ENCODE measurements around the gene LGR4.
"Not testable (repeated sequence)": the region's sequence is repeated elsewhere in the genome, so short reads cannot be mapped to it uniquely, and the experiment has no call there.

The LGR4 gene

DNA sequence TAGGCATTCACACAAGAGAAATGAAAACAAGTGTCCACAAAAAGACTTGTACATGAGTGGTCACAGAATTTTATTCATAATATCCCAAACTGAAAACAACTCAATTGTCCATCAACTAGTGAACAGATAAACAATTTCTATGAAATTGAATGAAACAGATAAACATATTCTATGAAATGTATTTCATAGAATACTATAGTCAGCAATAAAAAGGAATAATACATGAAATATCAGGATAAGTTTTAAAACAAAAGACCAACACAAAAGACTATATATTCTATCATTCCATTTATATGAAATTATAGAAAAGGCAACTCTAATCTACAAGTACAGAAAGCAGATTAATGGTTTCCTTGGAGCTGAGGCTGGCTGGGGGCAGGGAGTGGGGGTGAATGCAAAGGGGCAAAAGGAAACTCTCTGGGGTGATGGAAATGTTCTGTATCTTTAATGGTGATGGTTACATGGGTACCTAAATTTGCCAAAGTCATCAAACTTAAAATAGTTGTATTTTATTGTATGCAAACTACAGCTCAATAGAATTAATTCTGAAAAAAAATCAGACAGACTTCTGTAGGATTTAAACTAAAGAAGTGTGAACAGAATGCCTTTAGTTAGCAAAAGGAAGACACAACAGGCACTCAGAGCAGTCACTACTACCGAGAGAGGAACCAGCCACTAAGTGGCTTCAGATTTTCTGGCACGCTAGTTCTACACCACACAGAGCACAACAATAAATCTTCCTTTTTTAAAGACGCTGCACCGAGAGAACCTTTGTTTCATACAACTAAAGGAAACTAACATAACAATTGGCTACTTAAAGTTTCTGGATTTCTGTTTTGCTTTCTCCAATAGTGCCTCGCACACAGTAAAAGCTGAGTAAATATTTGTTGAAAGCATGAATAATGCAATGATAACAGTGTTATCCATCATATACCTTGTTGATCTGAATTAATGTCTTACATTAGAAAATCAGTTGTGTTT, 124.9 kb downstream of the LGR4 start:
- H3K27ac ChIP-seq (ENCODE audit: low read depth, low read length): peak overlapping the region; percentile 92

DNA sequence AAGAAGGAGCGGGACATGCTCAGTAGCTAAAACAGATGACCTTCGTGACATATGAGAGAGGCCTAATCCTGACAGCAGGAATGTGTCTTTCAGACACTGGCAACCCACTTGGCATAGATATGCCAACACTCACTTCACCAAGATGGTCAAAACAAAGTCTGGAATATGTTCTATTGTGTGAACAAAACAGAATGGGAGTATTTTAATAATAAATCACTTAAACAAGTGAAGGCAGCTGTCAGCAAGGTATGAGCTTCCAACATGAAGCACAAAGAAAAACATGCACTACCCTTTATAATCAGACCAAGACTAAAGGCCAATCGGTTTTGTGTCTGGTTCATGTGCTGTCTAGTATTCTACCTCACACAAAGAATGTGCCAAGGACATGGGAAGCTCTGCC, 132.6 kb downstream of the LGR4 start:
- H3K4me1 ChIP-seq (ENCODE audit: control insufficient read depth, insufficient read depth, low read length): no peaks in the 10 kb centered on the region
- no peaks in the 10 kb centered on the region for H3K9me3 ChIP-seq (ENCODE audit: control insufficient read depth, insufficient read depth, low read length)
- H3K9ac ChIP-seq (ENCODE audit: low read depth, low read length): no peak overlapping the region
- H3K4me3 ChIP-seq (ENCODE audit: low read depth, low read length): no peak overlapping the region
- no peaks in the 10 kb centered on the region for H3K27me3 ChIP-seq (ENCODE audit: control insufficient read depth, insufficient read depth, low read length)
- H3K36me3 ChIP-seq (ENCODE audit: control insufficient read depth, insufficient read depth, low read length): peaks cover 34% of the 10 kb centered on the region
- no peak overlapping the region for H3K27ac ChIP-seq (ENCODE audit: low read depth, low read length)

More for the DNA sequence above, 124.9 kb downstream of the LGR4 start:
- Histone ChIP-seq H3K4me3 (ENCODE audit: low read depth, low read length) (peak overlapping the region; percentile 32), H3K27me3 (ENCODE audit: control insufficient read depth, insufficient read depth, low read length) (no peaks in the 10 kb centered on the region), H3K36me3 (ENCODE audit: control insufficient read depth, insufficient read depth, low read length) (no peaks in the 10 kb centered on the region; the same call in 1 of the 2 replicates), H3K9ac (ENCODE audit: low read depth, low read length) (no peak overlapping the region), H3K9me3 (ENCODE audit: control insufficient read depth, insufficient read depth, low read length) (no peaks in the 10 kb centered on the region), H3K4me1 (ENCODE audit: control insufficient read depth, insufficient read depth, low read length) (peaks cover 50% of the 10 kb centered on the region)

DNA sequence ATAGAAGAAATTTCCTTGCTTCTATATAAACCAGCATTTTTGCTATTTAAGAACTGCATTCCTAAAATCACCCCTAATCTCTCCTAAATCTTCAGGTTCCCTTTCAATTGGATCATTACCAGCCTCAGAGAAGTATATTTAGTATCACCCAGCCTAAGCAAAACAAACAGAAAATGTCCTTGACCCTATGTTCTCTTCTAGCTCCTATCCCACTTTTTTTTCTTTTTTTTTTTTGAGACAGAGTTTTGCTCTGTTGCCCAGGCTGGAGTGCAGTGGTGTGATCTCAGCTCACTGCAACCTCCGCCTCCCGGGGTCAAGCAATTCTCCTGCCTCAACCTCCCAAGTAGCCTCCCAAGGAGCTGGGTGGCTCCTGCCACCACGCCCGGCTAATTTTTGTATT, 137.8 kb downstream of the LGR4 start:
- H3K36me3 ChIP-seq (ENCODE audit: control insufficient read depth, insufficient read depth, low read length): peaks cover 21% of the 10 kb centered on the region
- not testable (repeated sequence) for H3K27me3 ChIP-seq (ENCODE audit: control insufficient read depth, insufficient read depth, low read length); H3K9me3 ChIP-seq (ENCODE audit: control insufficient read depth, insufficient read depth, low read length); H3K4me3 ChIP-seq (ENCODE audit: low read depth, low read length); H3K27ac ChIP-seq (ENCODE audit: low read depth, low read length); H3K9ac ChIP-seq (ENCODE audit: low read depth, low read length)
- H3K4me1 ChIP-seq (ENCODE audit: control insufficient read depth, insufficient read depth, low read length): peaks cover 20% of the 10 kb centered on the region

DNA sequence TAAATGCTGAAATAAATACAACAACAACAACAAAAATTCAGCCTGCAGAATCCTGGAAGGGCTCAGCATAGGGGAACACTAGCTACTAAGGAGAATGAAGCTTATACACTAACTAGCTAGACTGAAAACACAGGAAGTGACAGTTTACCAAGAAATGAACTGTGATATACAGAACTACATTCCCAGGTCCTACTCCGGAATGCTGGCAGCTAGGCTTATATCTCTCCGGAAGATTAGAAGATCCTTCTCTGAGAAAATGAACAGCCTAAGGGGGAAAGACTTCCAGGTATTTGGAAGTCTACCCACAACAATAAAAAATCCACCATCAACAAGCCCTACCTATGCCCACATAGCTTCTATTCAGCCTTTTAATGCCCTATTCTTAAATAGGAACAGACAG, 140.6 kb downstream of the LGR4 start:
- H3K36me3 ChIP-seq (ENCODE audit: control insufficient read depth, insufficient read depth, low read length): peaks cover 13% of the 10 kb centered on the region; the same call in 1 of the 2 replicates
- no peaks in the 10 kb centered on the region for H3K9me3 ChIP-seq (ENCODE audit: control insufficient read depth, insufficient read depth, low read length)
- H3K9ac ChIP-seq (ENCODE audit: low read depth, low read length): no peak overlapping the region
- H3K4me3 ChIP-seq (ENCODE audit: low read depth, low read length): no peak overlapping the region
- no peak overlapping the region for H3K27ac ChIP-seq (ENCODE audit: low read depth, low read length)
- H3K27me3 ChIP-seq (ENCODE audit: control insufficient read depth, insufficient read depth, low read length): no peaks in the 10 kb centered on the region
- peaks cover 33% of the 10 kb centered on the region for H3K4me1 ChIP-seq (ENCODE audit: control insufficient read depth, insufficient read depth, low read length)

DNA sequence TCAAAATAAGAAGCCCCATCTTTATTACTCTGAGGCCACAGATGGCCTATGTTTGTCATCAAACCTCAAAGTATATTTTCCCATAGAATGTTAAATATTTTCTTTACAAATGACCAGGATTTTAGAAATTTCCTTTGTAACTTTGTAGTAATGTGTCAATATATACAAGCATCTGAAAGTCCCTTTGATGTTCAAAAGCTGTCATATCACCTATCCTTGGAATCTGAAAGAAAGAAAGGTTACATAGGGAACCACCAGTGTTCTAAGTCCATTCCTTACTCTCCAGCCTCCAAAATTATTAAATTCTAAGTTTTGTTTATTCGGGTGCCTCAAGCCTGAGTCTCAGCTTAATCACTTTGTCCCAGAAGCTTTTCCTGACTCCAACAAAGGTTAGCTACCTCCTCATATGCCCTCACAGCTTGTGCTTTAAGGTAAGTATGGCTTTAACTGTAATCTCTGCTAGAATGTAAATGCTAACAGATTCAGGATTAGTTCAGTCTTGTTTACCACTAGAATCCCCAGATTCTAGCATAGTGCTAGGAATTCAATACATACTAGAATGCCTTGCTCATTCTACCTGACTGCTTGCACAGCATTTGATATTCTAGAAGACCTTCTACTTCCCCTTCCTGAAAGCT, 141.8 kb downstream of the LGR4 start:
- peaks cover 33% of the 10 kb centered on the region for H3K4me1 ChIP-seq (ENCODE audit: control insufficient read depth, insufficient read depth, low read length)
- peaks cover 2% of the 10 kb centered on the region; the same call in 1 of the 2 replicates for H3K36me3 ChIP-seq (ENCODE audit: control insufficient read depth, insufficient read depth, low read length)
- H3K4me3 ChIP-seq (ENCODE audit: low read depth, low read length): no peak overlapping the region
- no peaks in the 10 kb centered on the region for H3K27me3 ChIP-seq (ENCODE audit: control insufficient read depth, insufficient read depth, low read length)
- H3K9ac ChIP-seq (ENCODE audit: low read depth, low read length): no peak overlapping the region
- H3K27ac ChIP-seq (ENCODE audit: low read depth, low read length): peak overlapping the region; percentile 58
- no peaks in the 10 kb centered on the region for H3K9me3 ChIP-seq (ENCODE audit: control insufficient read depth, insufficient read depth, low read length)

DNA sequence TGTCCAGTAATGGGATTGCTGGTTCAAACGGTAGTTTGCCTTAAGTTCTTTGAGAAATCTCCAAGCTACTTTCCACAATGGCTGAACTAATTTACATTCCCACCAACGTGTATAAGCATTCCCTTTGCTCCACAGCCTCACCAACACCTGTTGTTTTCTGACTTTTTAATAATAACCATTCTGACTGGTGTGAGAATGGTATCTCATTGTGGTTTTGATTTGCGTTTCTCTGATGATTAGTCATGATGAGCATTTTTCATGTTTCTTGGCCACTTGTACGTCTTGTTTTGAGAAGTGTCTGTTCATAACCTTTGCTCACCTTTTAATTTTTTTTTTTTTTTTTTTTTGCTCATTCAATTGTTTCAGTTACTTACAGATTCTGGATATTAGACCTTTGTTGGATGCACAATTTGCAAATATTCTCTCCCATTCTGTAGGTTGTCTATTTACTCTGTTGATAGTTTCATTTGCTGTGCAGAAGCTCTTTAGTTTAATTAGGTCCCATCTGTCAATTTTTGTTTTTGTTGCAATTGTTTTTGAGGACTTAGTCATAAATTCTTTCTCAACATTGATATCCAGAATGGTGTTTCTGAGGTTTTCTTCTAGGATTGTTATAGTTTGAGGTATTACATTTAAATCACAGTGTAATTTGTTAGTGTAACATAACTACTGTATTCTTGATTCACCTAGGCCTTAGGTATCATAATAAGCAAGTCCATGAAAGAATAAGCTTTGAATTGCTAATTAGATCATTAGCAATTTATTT, 142.5 kb downstream of the LGR4 start:
- Histone ChIP-seq H3K4me1 (ENCODE audit: control insufficient read depth, insufficient read depth, low read length) (peaks cover 33% of the 10 kb centered on the region), H3K9ac (ENCODE audit: low read depth, low read length) (no peak overlapping the region), H3K27me3 (ENCODE audit: control insufficient read depth, insufficient read depth, low read length) (no peaks in the 10 kb centered on the region), H3K4me3 (ENCODE audit: low read depth, low read length) (no peak overlapping the region), H3K36me3 (ENCODE audit: control insufficient read depth, insufficient read depth, low read length) (no peaks in the 10 kb centered on the region), H3K9me3 (ENCODE audit: control insufficient read depth, insufficient read depth, low read length) (no peaks in the 10 kb centered on the region), H3K27ac (ENCODE audit: low read depth, low read length) (no peak overlapping the region)

GRCh38 chr11:27328614-27329013, 144.0 kb downstream of the LGR4 start:
- H3K27ac ChIP-seq (ENCODE audit: low read depth, low read length): peak overlapping the region; percentile 62
- no peaks in the 10 kb centered on the region for H3K36me3 ChIP-seq (ENCODE audit: control insufficient read depth, insufficient read depth, low read length)
- H3K27me3 ChIP-seq (ENCODE audit: control insufficient read depth, insufficient read depth, low read length): no peaks in the 10 kb centered on the region
- peaks cover 33% of the 10 kb centered on the region for H3K4me1 ChIP-seq (ENCODE audit: control insufficient read depth, insufficient read depth, low read length)
- H3K4me3 ChIP-seq (ENCODE audit: low read depth, low read length): no peak overlapping the region
- no peak overlapping the region for H3K9ac ChIP-seq (ENCODE audit: low read depth, low read length)
- no peaks in the 10 kb centered on the region for H3K9me3 ChIP-seq (ENCODE audit: control insufficient read depth, insufficient read depth, low read length)

GRCh38 chr11:27327064-27327463, 145.5 kb downstream of the LGR4 start:
- H3K27ac ChIP-seq (ENCODE audit: low read depth, low read length); H3K4me3 ChIP-seq (ENCODE audit: low read depth, low read length); H3K36me3 ChIP-seq (ENCODE audit: control insufficient read depth, insufficient read depth, low read length); H3K9me3 ChIP-seq (ENCODE audit: control insufficient read depth, insufficient read depth, low read length); H3K27me3 ChIP-seq (ENCODE audit: control insufficient read depth, insufficient read depth, low read length); H3K9ac ChIP-seq (ENCODE audit: low read depth, low read length): not testable (repeated sequence)
- peaks cover 30% of the 10 kb centered on the region for H3K4me1 ChIP-seq (ENCODE audit: control insufficient read depth, insufficient read depth, low read length)

- not testable (repeated sequence) for H3K9ac ChIP-seq (ENCODE audit: low read depth, low read length); H3K4me3 ChIP-seq (ENCODE audit: low read depth, low read length); H3K36me3 ChIP-seq (ENCODE audit: control insufficient read depth, insufficient read depth, low read length); H3K4me1 ChIP-seq (ENCODE audit: control insufficient read depth, insufficient read depth, low read length); H3K27ac ChIP-seq (ENCODE audit: low read depth, low read length); H3K27me3 ChIP-seq (ENCODE audit: control insufficient read depth, insufficient read depth, low read length)
- peaks cover 10% of the 10 kb centered on the region; the same call in 1 of the 2 replicates for H3K9me3 ChIP-seq (ENCODE audit: control insufficient read depth, insufficient read depth, low read length)
Observed at GRCh38 chr11:27322196-27322595, 150.4 kb downstream of the LGR4 start.

DNA sequence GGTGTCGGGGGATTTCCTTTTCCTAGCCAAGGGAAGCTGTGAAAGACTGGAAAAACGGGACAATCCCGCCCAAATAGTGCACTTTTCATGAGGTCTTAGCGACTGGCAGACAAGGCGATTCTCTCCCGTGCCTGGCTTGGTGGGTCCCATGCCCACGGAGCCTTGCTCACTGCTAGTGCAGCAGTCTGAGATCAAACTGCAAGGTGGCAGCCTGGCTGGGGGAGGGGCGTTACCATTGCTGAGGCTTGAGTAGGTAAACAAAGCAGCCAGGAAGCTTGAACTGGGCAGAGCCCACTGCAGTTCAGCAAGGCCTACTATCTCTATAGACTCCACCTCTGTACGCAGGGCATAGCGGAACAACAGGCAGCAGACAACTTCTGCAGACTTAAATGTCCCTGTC, 151.2 kb downstream of the LGR4 start:
- H3K27ac ChIP-seq (ENCODE audit: low read depth, low read length); H3K4me3 ChIP-seq (ENCODE audit: low read depth, low read length); H3K36me3 ChIP-seq (ENCODE audit: control insufficient read depth, insufficient read depth, low read length); H3K9ac ChIP-seq (ENCODE audit: low read depth, low read length); H3K27me3 ChIP-seq (ENCODE audit: control insufficient read depth, insufficient read depth, low read length); H3K4me1 ChIP-seq (ENCODE audit: control insufficient read depth, insufficient read depth, low read length): not testable (repeated sequence)
- peaks cover 10% of the 10 kb centered on the region; the same call in 1 of the 2 replicates for H3K9me3 ChIP-seq (ENCODE audit: control insufficient read depth, insufficient read depth, low read length)

Measured in HUES48 (cell line).